RKO (cell line): ENCODE results near the gene ETFB.

Experiments used
- DNase-seq: peaks from one replicate; pipeline ENCODE4 v3.0.0-alpha.2; 2016; ENCODE audit warnings: low spot score

The ETFB gene

DNA sequence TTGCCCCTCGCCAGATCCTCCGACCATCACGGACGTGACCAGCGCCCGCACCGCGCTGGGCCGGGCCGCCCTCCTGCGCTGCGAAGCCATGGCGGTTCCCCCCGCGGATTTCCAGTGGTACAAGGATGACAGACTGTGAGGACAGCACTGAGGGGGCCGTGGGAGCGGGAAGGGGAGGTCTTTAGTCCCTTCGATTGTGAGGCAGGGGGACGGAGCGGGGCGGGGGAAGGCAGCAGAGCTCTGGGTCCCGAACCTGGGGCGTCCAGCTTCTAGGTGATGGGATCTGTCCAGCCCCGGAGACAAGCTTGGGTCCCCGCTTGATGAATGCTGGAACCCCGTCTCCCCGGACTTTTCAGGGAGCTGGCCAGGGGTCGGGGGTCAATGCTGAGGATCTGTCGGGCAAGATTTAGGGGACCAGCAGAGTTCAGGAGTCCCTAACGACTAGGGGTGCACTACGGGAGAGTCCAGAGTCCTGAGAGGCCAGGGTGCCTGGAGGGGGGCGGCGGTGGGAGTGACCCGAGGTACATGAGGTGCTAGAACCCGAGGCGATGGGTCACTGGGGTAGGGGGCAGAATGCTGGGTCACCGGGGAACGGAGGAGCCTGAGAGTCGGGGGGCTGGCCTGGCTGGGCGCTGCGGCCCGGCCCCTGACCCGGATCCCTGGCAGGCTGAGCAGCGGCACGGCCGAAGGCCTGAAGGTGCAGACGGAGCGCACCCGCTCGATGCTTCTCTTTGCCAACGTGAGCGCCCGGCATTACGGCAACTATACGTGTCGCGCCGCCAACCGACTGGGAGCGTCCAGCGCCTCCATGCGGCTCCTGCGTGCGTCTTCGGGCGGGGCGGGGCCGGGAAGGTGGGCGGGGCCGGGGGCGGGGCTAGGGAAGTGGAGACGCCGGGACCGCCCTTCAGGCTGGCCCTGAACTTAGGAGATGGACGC is 38.9 kb downstream of the ETFB start:
- no peak for DNase-seq

DNA sequence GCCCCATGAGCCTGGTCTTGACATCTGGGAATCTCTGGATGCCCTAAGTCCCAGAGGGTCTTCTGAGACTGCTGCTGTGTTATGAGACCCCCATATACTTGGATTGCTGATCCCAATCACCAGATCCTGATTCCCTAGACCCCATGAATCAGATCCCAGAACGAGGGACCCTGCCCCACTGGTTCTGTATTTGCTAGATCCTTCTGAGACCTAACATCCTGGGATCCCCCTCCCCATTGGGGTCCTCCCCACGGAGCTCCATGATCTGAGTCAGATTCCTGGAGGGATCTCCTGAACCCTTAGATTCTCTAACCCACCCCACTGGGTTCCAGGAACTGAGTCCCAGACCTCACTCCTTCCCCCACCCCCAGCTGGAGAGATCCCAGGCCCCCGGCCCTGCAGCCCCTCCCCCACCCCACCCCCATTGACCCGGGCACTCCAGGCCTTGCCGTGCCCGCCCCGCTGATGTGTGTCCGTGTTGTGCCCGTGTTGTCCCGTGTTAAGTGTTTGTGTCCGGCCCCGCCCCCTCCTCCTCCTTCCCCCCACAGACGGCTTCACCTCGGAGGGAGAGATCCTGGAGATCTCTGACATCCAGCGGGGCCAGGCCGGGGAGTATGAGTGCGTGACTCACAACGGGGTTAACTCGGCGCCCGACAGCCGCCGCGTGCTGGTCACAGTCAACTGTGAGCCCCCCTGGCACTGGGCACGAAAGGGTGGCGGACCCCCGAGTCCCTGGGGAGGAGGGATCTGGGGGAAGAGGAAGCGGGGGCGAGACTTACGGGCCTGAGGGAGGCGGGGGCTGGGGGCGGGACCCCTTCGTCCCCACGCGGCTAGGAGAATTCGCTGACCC is 39.7 kb downstream of the ETFB start:
- no peak for DNase-seq

DNA sequence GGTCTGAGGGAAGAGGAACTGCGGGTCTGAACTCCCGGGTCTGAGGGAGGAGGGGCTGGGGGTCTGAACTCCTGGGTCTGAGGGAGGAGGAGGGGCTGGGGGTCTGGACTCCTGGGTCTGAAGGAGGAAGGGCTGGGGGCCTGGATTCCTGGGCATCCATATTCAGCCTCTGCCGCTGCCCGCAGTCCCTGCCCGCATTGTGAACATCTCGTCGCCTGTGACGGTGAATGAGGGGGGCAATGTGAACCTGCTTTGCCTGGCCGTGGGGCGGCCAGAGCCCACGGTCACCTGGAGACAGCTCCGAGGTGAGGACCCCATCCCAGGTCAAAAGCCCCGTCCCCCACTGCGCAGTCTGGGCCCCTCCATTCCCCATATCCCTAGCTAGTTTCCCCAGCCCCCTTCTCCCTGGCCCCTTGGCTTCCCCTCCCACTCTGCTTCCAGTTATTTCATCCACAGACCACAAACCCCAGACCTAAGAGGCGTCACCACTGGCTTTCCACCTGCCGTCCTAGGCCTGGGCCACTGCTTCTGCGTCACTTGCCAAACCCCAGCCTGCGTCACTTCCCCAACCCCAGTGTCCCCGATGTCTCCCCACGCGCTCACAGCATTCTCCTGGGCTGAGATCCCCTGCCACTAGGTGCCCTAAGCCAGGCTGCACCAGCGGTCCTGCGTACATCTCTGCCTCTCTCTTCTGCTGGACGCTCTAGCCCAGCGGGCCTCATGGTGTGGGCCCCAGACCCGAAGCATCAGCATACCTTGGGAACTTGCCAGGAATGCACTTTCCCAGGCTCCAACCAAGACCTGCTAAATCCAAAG is 40.8 kb downstream of the ETFB start:
- DNase-seq, result no peak

DNA sequence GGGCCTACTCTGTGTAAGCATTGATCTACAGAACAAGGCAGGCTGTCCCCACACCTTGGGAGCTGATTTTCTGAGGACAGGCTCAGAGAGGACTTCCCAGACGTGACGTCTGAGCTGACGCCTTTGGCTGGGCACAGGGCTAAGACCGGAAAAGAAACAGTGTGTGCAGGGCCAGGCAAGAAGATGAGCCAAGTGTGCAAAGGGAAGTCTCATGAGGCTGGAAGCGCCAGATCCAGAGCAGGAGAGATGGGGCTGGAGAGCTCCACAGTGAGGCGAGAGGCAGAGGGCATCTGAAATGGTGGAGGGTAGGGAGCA is 42.1 kb downstream of the ETFB start:
- no peak for DNase-seq

DNA sequence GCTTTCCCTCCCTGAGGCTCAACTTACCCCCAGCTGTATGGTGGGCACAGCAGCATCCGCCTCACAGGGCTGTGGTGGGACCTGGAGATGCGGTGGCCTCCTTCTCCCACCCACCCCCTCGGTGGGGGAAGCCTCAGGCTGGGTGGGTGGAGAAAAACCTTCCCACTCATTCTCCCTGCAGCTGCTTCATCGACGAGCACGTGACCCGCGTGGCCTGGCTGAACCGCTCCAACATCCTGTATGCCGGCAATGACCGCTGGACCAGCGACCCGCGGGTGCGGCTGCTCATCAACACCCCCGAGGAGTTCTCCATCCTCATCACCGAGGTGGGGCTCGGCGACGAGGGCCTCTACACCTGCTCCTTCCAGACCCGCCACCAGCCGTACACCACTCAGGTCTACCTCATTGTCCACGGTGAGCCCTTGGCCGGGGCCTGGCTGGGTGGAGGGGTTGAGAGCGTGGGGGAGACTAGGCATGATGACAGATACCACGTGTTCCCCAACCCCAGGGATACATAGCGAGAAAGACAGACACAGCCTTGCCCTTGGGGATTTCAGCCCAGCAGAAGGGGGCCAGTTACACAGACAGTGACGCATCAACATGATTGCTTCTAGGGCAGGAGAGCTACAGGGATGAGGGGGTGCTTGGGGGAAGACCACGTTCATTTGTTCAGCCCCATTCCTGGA is 42.6 kb downstream of the ETFB start:
- DNase-seq, result no peak

DNA sequence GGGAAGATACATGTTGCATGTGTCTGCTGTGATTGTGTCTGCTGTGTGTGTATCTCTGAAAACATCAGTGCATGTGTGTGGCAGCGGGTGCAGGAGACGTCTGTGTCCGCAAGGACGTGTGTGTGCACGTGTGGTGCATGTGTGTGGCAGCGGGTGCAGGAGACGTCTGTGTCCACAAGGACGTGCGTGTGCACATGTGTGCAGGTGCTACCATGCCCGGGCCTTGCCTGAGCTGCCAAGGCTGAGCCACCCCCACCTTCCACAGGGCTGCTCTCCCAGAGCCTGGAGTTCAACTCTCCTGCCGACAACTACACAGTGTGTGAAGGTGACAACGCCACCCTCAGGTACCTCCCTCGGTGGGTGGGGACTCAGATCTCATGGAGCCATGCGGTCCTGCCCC is 44.4 kb downstream of the ETFB start:
- DNase-seq, result no peak

DNA sequence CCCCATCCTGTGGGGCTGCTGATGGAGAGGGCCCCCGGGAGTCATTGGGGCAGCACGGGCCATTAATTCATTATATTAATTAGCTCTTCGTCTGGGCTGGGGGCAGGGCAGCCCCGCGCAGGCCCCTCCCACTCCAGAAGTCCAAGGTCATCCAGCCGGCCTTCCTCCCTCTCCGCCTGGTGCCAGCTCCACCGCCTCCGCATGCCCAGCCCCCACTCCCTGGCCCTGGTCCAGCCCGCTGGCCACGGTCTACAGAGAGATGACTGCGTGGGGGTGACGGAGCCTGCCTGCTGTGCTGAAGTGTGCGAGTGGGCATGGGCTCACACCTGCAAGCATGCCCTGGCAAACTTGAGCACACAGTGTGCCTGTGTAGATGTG is 45.9 kb downstream of the ETFB start:
- no peak for DNase-seq

DNA sequence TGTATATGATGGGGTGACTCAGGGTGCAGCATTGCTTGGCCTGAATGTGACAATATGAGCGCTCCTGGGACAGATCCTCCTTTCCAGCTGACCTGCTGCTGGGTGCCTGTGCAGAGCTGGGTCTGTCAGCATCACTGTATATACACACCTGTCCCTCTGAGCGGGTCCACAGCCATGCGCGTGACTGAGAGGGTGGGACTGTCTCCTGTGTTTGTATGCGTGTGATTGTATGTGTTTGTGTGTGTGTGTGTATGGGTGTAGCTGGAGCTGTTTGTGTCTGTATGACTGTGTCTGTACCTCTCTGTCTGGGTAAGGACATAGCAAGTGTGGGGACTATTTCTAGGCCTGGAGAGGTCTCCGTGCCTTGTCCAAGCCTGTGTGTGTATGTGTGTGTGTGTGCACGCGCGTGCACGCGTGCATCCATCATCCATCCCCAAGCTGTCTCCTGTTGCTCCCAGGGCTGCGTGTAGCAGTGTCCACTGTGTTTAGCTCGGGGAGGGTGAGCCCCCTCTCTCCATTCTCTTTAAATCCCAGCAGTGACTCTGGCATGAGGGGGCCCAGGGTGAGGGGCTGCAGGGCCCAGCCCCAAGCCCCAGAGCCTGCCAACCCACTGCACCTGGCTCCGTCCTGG is 46.4 kb downstream of the ETFB start:
- DNase-seq, result no peak

DNA sequence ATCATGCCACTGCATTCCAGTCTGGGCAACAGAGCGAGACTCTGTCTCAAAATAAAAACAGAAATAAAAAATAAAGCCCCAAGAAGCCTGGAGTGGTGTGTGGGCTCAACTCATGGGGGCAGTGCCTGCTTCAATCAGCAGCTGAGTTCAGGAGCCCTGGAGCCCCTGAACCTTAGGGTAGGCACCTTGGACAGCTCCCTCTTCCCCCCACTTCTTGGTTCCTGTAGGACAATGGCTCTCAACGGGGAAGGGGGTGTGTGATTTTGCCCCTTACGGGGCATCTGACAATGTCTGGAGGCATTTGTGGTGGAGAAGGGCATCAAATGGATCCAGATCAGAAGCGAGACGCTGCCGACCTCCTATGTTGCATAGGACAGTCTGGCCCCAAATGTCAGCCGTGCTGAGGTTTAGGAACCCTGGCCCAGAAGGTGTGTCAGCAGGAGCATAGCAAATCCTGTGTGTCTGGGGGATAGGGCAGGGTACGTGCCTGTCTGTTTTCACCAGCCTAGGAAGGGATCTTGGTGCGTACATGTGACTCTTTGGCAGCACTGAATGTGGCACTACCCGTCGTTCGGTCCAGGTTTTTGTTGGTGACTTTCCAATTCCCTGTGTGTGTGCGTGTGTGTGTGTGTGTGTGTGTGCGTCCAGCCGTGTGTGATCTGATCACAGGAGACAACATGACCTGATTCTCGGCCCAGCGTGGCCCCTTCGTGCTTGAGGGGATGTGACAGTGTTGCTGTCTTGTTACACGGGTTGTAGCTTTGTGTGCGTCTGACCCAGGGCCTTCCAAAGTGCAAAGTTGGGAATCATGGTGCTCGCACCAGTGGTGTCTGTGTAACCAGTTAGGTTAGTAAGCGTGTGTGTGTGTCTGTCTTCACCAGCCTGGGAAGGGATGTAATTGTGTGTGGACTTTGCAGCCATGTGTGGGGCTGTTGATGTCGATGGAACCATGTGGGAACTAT is 47.2 kb downstream of the ETFB start:
- DNase-seq, result no peak

DNA sequence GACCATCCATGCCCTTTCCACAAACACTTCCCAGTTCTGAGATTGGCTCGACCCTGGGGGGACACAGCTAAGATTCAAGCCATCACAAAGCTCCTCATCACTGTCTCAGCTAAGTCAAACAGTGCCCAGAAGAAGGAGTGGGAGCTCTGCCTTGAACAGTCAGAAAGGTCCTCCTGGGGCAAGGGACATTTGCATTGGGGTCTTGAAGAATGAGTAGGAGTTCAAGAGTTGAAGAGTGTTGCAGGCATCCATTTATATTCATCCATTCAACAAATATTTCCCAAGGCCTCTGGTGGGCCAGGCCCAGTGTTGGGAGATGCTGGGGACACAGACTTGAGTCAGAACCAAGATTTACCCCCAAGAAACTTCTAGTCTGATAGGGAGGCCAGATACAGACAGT is 48.2 kb downstream of the ETFB start:
- no peak for DNase-seq

DNA sequence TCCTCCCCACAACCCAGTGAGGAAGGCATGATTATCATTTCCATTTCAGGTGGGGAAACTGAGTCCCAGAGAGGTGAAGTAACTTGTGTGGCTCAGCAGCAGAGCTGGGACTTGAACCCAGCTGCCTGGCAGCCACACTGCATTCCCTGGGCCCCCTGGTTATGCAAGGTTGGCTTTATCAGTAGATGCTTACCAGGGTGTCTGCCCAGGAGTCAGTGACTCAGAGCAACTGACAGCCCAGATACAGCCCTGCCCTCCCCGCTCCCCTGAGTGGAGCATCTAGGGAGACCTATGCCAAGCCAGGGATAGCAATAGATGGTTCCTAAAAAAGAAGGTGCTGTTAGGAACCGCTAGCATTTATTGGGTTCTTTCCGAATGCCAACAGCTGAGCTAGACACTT is 48.8 kb downstream of the ETFB start:
- DNase-seq, result no peak

DNA sequence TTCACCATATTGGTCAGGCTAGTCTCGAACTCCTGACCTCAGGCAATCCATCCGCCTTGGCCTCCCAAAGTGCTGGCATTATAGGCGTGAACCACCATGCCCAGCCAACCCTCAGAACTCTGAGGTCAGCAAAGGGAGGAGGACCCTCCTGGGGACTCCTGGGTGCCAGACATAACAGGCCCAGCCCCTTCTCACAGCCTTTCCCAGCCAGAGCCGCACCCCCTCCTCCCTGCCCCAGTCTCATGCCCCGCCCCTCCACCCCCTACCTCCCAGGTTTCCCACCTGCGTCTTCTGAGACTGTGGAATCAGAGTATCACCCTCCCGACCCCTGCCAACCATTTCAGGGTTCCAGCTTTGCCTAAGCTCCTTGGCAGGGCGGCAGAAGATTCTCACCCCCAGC is 49.5 kb downstream of the ETFB start:
- DNase-seq, result no peak

DNA sequence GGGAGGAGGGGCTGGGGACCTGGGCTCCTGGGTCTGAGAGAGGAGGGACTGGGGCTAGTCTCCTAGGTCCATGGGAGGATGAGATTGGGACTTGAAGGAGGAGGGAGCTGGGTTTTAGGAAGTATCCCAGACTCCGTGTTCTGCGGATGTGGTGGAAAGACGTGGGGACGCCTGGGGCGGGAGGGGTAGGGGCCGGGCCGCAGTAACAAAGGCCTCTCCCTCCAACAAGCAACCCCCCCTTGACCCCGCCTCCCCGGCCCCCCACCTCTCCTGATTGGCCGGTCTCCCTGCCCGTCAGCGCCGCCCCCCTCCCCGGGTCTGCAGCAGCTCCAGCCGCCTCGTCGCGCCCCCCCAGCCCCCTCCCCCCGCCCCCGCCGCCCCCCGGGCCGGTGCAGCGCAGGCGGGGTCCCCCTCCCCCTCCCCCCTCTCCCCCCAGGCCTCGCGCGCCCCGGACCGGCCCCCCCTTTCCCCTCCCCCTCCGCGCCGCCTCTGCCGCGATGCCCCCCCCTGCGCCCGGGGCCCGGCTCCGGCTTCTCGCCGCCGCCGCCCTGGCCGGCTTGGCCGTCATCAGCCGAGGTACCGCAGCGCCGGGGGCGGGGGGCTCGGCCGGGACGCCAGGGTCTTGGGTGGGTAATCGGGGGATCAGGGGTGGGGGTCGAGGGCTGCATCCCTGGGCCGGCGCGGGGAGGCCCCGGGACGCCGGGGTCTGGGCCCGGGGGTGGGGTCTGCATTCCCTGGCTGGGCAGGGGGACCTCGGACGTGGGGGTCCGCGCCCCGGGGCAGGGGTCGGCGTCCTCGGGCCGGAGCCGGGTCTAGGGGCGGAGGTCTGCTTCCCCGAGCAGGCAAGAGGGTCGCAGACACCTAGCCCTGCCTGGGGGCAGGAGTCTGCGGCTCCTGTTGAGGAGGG is 54.6 kb downstream of the ETFB start, which contains the start of gene IGLON5:
Gene IGLON5, plus strand, starts transcription at position 294 of the 907 bp plus-strand sequence. Its CDS starts 204 bp downstream, at position 498.
- DNase-seq, result no peak

DNA sequence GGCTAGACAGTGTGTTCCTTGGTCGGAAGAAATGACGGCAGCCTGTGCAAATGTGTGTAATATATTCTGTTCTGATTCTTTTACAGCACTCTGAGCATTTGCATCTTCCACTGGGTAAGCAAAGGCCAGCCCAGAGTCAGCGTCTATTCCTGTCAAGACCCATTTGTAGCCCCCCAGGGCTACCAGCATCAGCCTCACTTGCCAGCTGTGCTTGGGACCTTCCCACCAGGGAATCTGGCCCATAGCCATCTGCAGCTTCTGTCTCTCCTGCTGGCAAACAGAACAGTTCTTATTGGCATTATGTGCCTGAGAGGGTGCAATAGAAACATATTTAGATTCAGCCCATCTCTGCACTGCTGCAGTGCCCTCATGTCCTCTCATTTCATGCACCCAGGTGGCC is 60.7 kb downstream of the ETFB start:
- no peak for DNase-seq

DNA sequence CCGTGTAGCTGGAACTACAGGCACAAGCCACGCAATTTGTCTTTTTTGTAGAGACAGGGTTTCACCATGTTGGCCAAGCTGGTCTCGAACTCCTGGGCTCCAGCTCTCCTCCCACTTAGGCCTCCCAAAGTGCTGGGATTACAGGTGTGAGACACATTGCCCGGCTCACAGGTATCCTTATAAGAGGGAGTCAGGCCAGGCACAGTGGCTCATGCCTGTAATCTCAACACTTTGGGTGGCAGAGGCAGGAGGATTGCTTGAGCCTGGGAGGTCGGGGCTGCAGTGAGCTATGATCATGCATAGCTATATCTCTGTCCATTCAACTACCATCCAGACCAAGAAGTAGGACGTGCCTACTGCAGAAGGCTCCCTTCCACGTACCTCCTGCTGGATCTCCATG is 64.9 kb downstream of the ETFB start:
- no peak for DNase-seq

DNA sequence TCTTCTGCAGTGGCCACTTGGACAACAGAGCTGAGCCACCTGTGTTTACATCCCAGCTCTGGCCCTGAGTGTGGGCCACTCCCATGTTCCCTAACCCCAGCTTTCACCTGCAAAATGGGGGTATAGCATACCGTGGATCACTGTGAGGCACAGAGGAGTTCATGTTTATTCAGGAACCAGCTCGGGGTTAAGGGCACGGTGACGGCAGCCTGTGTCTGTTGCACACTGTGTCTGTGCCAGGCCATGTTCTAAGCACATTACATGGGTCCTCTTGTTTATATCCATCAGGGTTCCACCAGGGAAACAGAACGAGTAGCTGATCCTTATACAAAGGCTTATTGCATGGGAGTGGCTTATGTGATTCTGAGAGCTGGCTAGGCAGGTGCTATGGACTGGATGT is 68.8 kb downstream of the ETFB start:
- DNase-seq, result no peak

DNA sequence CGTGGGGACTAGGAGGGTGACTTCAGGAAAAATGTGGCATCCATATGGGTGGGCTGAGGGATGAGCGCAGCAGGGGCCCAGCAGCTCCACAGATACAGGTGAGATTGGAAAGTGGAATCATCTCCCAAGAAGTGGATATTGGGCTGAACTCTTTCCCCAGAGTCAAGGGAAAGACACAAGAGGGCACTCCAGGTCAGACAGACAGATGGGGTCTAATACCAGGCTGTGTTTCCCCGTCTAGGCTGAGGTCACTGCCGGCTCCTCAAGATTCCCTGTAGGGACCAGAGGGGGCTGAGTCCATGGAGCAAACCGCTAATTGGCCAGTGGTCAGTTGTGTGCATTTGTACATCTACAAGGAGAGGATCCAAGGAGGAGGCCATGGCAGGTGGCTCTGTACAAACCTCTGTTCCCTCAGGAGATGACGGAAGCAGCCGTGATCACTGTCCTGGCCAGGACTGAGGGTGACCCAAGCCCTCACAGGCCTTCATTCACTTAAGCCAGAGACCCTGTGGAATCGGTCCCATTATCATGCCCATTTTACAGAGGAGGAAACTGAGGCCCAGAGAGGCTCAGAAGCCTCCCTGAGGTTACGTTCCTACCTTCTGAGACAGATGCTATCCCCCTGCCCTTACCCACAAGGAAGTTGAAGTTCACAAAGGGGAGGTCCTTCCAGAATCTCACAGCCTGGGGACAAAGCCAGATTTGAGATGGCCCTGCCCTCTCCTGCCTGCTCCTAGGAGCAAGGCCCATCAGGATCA is 69.7 kb downstream of the ETFB start:
- DNase-seq, result peak; percentile 4

DNA sequence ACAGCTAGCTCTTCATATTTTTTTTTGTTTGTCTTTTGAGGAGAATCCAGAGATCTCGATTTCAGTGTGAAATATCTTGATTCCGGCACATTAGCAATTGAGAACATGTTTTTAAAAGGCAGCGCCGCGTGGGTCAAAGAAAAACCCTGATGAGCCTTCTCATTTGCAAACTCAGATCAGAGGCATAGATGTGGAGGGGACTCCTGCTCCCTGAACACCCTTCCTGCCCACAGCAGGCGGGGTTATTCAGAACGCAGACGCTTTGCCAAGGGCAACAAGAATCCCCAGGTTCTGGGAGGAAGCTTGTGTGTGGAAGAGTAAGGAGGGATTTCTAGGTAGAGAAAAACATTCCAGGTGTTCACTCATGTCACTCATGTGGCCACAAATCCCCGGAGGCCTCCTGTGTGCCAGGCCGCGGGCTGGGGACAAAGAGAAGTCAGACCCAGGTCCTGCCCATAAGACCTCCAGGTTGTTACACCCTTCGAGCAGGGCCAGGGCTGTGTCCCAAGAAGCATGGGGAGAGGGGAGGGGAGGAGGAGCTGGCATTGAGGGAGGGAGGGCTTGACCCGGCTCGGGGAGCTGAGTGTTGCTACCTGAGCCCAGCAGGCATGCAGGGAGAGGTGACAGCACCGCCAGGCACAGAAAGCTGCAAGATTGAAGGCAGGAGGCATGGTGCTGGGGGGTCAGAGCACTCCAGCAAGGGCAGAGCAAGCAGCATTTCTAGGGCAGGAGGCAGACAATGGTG is 70.6 kb downstream of the ETFB start:
- DNase-seq, result no peak
